Measurements from ENCODE around the gene AMY2B.
"Not testable (repeated sequence)": the region's sequence is repeated elsewhere in the genome, so short reads cannot be mapped to it uniquely, and the experiment has no call there.

AMY2B gene

DNA sequence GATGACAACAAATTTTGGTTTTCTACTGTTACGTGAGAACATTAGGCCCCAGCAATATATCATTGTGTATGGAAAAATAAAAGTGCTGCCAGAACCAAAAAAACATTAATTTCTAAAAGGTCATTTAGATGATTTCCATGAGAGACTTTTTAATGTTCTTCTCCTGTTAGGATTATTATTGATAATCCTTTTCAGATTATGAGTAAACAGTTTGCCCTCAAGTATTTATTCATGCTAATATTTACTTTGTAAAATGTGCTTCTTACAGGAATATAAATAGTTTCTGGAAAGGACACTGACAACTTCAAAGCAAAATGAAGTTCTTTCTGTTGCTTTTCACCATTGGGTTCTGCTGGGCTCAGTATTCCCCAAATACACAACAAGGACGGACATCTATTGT is at the start of gene AMY2B:
Gene AMY2B, plus strand, starts transcription at position 301 of the 400 bp plus-strand sequence. Its CDS starts 14 bp downstream, at position 315.
- not testable (repeated sequence) for DNase-seq (ENCODE audit: low read depth in 2 of 2); H3K4me3 ChIP-seq (replicated peaks in 1 of 2; ENCODE audit: low read depth in 2 of 2, low read length in 2 of 2)

DNA sequence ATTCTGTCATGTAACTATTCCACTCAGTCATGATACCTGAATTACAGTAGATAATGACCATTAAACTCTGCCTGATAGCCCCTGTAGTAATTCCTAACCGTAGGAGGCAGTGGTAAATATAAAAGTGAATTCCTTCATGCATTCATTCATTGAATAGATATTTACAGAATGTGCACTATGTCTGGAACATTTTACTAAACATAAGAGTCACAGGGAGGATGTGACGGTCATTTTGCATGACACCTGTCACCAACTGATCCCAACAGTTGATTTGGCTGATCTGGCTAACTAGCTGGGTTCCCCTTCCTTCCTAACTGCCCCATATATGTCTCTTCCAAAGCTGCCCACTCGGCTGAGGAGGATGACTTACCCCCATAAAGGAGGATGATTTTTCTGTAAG is 48.0 kb upstream of the AMY2B start:
- no peak for DNase-seq (ENCODE audit: low read depth in 2 of 2)
- TF ChIP-seq, protein P1, sequence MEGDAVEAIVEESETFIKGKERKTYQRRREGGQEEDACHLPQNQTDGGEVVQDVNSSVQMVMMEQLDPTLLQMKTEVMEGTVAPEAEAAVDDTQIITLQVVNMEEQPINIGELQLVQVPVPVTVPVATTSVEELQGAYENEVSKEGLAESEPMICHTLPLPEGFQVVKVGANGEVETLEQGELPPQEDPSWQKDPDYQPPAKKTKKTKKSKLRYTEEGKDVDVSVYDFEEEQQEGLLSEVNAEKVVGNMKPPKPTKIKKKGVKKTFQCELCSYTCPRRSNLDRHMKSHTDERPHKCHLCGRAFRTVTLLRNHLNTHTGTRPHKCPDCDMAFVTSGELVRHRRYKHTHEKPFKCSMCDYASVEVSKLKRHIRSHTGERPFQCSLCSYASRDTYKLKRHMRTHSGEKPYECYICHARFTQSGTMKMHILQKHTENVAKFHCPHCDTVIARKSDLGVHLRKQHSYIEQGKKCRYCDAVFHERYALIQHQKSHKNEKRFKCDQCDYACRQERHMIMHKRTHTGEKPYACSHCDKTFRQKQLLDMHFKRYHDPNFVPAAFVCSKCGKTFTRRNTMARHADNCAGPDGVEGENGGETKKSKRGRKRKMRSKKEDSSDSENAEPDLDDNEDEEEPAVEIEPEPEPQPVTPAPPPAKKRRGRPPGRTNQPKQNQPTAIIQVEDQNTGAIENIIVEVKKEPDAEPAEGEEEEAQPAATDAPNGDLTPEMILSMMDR (IDR thresholded peaks at IDR 0.05; ENCODE audit: low read depth, low read length): no peak
- H3K4me3 ChIP-seq (replicated peaks in 1 of 2; ENCODE audit: low read depth in 2 of 2, low read length in 2 of 2): no peak overlapping the region

DNA sequence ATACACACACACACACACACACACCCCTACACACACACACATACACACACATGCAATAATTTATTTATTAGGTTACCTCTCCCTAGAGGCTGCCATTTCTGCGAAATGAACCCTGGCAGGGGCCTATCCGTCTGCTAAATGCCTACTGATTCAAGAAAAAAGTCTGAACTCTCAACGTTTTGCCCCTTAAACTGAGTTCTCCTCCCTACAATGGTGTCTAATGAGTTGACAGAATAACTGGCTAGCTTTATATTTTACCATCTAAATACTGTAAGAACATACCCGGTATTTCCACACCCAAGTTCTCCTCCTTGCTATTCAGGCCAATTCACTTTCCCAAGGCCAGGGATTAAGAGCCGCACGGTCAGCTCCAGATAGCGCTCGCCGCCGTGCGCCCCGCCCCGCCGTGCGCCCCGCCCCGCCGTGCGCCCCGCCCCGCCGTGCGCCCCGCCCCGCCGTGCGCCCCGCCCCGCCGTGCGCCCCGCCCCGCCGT is 46.2 kb upstream of the AMY2B start:
- TF ChIP-seq, protein P1 (IDR thresholded peaks at IDR 0.05; ENCODE audit: low read depth, low read length): no peak
- peak overlapping the region; percentile 26 to 42 for H3K4me3 ChIP-seq (replicated peaks in 1 of 2; ENCODE audit: low read depth in 2 of 2, low read length in 2 of 2)
- DNase-seq (ENCODE audit: low read depth in 2 of 2): peak; percentile 60 to 74

DNA sequence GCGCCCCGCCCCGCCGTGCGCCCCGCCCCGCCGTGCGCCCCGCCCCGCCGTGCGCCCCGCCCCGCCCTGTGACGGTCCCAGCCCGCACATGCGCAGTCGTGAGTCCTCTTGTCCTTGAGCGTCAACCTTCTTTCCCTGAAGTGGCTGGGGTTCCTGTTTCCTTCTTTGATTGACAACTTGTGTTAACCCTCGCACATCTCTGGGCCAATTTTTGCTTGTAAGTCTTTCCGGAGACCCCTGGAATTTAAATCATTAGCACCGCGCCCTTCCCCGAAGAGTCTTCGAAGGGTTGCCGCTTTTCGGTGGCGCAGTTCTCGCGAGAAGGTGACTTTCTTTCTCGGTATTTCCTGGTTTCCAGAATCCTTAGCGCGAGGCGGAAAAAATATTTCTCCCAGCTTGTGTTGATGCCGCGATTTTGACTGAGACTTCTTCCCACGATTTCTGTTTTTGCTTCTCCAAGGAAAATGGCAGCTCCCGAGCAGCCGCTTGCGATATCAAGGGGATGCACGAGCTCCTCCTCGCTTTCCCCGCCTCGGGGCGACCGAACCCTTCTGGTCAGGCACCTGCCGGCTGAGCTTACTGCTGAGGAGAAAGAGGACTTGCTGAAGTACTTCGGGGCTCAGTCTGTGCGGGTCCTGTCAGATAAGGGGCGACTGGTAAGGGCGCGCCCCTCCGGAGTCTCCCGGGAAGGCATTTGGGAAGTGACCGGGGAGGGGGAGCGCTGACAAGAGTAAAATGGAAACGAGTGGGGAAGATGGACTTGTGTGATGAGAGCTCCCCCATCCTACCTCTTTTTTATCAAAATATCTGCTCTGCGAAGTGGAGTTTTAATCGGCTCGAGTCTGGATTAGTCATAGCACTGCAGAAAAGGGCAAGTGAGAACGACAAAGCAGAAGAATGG is 45.5 kb upstream of the AMY2B start, which contains the start of gene RNPC3:
Gene RNPC3, plus strand, starts transcription at position 93 of the 901 bp plus-strand sequence. Its CDS starts 372 bp downstream, at position 465.
- TF ChIP-seq, protein P1 (IDR thresholded peaks at IDR 0.05; ENCODE audit: low read depth, low read length): no peak
- peak within 1 kb of the TSS; percentile 75 to 84 for H3K4me3 ChIP-seq (replicated peaks in 1 of 2; ENCODE audit: low read depth in 2 of 2, low read length in 2 of 2)
- peak; percentile 93 to 96 for DNase-seq (ENCODE audit: low read depth in 2 of 2)

DNA sequence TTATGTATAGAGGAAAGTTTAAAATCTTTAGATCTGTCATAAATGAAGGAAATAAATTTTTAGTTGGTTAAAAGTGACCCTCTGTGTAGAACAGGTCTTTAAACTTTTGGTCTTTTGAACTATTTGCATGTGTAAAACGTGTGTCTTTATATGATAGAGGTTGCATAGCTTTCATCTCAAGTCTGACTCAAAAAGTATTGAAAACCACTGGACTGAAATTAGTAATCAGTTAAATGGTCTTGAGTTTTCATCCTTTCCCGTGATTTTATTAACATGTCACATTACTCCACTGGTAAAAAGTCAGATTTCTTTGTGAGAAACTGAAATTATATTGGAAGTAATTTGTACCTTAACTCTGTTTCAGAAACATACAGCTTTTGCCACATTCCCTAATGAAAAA is 44.1 kb upstream of the AMY2B start:
- H3K4me3 ChIP-seq (replicated peaks in 1 of 2; ENCODE audit: low read depth in 2 of 2, low read length in 2 of 2): no peak overlapping the region
- TF ChIP-seq, protein P1 (IDR thresholded peaks at IDR 0.05; ENCODE audit: low read depth, low read length): no peak

DNA sequence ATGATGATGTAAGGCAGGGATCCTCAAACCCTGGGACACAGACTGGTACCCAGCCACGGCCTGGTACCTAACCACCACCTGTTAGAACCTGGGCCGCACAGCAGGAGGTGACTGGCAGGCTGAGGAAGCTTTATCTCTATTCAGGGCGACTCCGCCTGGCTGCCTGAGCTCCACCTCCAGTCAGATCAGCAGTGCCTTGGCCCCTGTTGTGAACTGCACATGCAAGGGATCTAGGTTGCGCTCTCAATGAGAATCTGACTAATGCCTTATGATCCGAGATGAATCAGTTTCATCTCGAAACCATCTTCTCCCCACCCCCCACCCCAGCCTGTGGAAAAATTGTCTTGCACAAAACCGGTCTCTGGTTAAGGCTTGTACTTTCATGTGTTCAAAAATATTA is 41.6 kb upstream of the AMY2B start:
- TF ChIP-seq, protein P1 (IDR thresholded peaks at IDR 0.05; ENCODE audit: low read depth, low read length): no peak
- no peak overlapping the region for H3K4me3 ChIP-seq (replicated peaks in 1 of 2; ENCODE audit: low read depth in 2 of 2, low read length in 2 of 2)
- peak in 1 of 2 donors; percentile 73 for DNase-seq (ENCODE audit: low read depth in 2 of 2)

More for the DNA sequence above, 44.1 kb upstream of the AMY2B start:
- no peak for DNase-seq (ENCODE audit: low read depth in 2 of 2)

DNA sequence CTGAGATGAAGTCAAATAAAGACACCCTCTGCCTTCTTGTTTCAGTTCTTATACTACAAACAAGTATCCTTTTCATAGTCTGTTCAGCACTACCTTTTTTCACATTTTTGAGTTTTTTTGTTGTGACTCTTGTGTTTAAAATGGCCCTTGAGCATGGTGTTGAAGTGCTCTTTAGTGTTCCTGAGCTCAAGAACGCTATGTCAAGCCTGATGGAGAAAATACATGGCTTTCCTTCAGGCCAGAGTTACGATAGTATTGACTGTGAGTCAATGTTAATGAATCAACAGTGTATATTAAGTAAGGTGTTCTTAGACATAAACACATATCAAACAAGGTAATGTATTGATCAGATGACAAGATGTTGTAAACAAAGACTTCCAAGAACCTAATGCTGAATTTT is 33.2 kb upstream of the AMY2B start:
- H3K4me3 ChIP-seq (replicated peaks in 1 of 2; ENCODE audit: low read depth in 2 of 2, low read length in 2 of 2): no peak overlapping the region
- no peak for DNase-seq (ENCODE audit: low read depth in 2 of 2)
- TF ChIP-seq, protein P1 (IDR thresholded peaks at IDR 0.05; ENCODE audit: low read depth, low read length): no peak

Data from cardiac fibroblast (primary cell).